Natural killer cell (primary cell): Measurements from ENCODE around the gene STXBP6. TPM values are rescaled to one million over a fixed set of nuclear protein-coding genes. Genes with fewer than 3 reads are reported as not detected.

Experiments
- ATAC-seq, 3 donors: fragments of 150-1000 bp in 2 of 3; fragments of 200-7000 bp in 1 of 3; cut with Tn5 transposase; 1 replicate in 1 of 3; 2 replicates in 2 of 3; pipeline ENCODE4 v1.10.0; 2021; ENCODE audit warnings: mild to moderate bottlenecking in 2 of 3, moderate library complexity in 2 of 3
- DNase-seq, 2 donors: peaks; one replicate each; pipeline versions ENCODE4 v3.0.0 to v3.0.0-alpha.2; 2013 to 2021; ENCODE audit warnings: mixed read lengths in 1 of 2
- H3K27ac ChIP-seq: one replicate; pipeline ENCODE4 v1.5.1; 2013; ENCODE audit warnings: mild to moderate bottlenecking, low read length
- H3K27me3 ChIP-seq: one replicate; pipeline ENCODE4 v1.6.1; 2013; ENCODE audit warnings: low read length; ENCODE audit not compliant: control insufficient read depth, insufficient read depth
- H3K36me3 ChIP-seq: one replicate; pipeline ENCODE4 v1.6.1; 2013; ENCODE audit warnings: low read length; ENCODE audit not compliant: control insufficient read depth, insufficient read depth
- H3K4me1 ChIP-seq: one replicate; pipeline ENCODE4 v1.6.1; 2013; ENCODE audit warnings: low read length; ENCODE audit not compliant: control insufficient read depth, insufficient read depth
- H3K4me3 ChIP-seq: one replicate; pipeline ENCODE4 v1.5.1; 2013; ENCODE audit warnings: low read length
- H3K9me3 ChIP-seq: one replicate; pipeline ENCODE4 v1.6.1; 2013; ENCODE audit warnings: low read length; ENCODE audit not compliant: control insufficient read depth, insufficient read depth
- H3K27ac Mint-ChIP-seq, 2 donors: one replicate each; pipeline ENCODE4 v1.8.0; 2022; ENCODE audit warnings: mild to moderate bottlenecking in 2 of 2, mixed read lengths in 2 of 2, moderate library complexity in 1 of 2
- H3K27me3 Mint-ChIP-seq, 2 donors: one replicate each; pipeline ENCODE4 v1.8.0; 2022; ENCODE audit warnings: low read depth in 2 of 2, mixed read lengths in 2 of 2
- H3K36me3 Mint-ChIP-seq: one replicate; pipeline ENCODE4 v1.8.0; 2022; ENCODE audit warnings: mixed read lengths
- H3K4me1 Mint-ChIP-seq, 2 donors: one replicate each; pipeline ENCODE4 v1.8.0; 2022; ENCODE audit warnings: mixed read lengths in 2 of 2
- H3K4me3 Mint-ChIP-seq: one replicate; pipeline ENCODE4 v1.8.0; 2022; ENCODE audit warnings: mild to moderate bottlenecking, moderate library complexity, mixed read lengths
- H3K9me3 Mint-ChIP-seq, 2 donors: one replicate each; pipeline ENCODE4 v1.8.0; 2022; ENCODE audit warnings: mixed read lengths in 2 of 2
- CTCF ChIP-seq: fragments of 200-600 bp; IDR thresholded peaks from one replicate; pipeline ENCODE4 v1.8.0; 2022; ENCODE audit warnings: antibody characterized with exemption
- WGBS: methylation state at CpG from one replicate; pipeline ENCODE4 v1.1.7; 2013; ENCODE audit warnings: missing lambda C conversion rate; ENCODE audit not compliant: insufficient coverage; 5-methylcytosine and 5-hydroxymethylcytosine counted together
- intact Hi-C: fragments of 100-400 bp; cut with micrococcal nuclease; formaldehyde crosslinking; loops from one replicate; pipeline ENCODE4 v1.14.2; 2022
- total RNA-seq, 4 donors: library from RNA; stranded (reverse); fragments of 120-200 nt in 1 of 4; gene quantifications; one replicate each; pipeline versions ENCODE4 v1.2.3 to v1.2.4, GENCODE V29; 2013 to 2022

The STXBP6 gene
- total RNA-seq, 3 donors from 2014 or later (not counting 1 experiment from before 2014, with no cell fraction given) = 0.20 TPM; not detected in 2

- Histone ChIP-seq H3K4me3 (no peak overlapping the region), H3K9me3 (no peaks in the 10 kb centered on the region), H3K27ac (no peak overlapping the region), H3K27me3 (peaks cover 5% of the 10 kb centered on the region), H3K36me3 (no peaks in the 10 kb centered on the region), H3K4me1 (no peaks in the 10 kb centered on the region)
- no peak for TF ChIP-seq CTCF
- no peak for DNase-seq
- H3K27me3 Mint-ChIP-seq = peaks cover 12 to 27% of the 10 kb centered on the region in 2 donors
- H3K27ac Mint-ChIP-seq = no peak overlapping the region
- peaks cover 0 to 2% of the 10 kb centered on the region in 2 donors for H3K9me3 Mint-ChIP-seq
- H3K36me3 Mint-ChIP-seq = no peaks in the 10 kb centered on the region
- H3K4me1 Mint-ChIP-seq = no peaks in the 10 kb centered on the region
- ATAC-seq = no peak
- 14% methylated on average over 1 of the region's 2 CpGs for WGBS
- intact Hi-C loops = no loop called here
- H3K4me3 Mint-ChIP-seq = no peak overlapping the region
These were observed 8.0 kb downstream of the STXBP6 start for GRCh38 chr14:25041898-25042297.

GRCh38 chr14:25041484-25041883 is 8.5 kb downstream of the STXBP6 start:
- DNase-seq = no peak
- no peaks in the 10 kb centered on the region for H3K9me3 ChIP-seq
- no peak for ATAC-seq
- H3K27me3 ChIP-seq = peaks cover 1% of the 10 kb centered on the region
- no peak overlapping the region for H3K4me3 ChIP-seq
- Mint-ChIP-seq H3K9me3 (peaks cover 0 to 2% of the 10 kb centered on the region in 2 donors), H3K27ac (no peak overlapping the region), H3K36me3 (no peaks in the 10 kb centered on the region), H3K27me3 (peaks cover 12 to 23% of the 10 kb centered on the region in 2 donors), H3K4me3 (no peak overlapping the region), H3K4me1 (no peaks in the 10 kb centered on the region)
- no peak overlapping the region for H3K27ac ChIP-seq
- no peak for TF ChIP-seq CTCF
- WGBS = 90% methylated on average over 4 of the region's 4 CpGs
- no peaks in the 10 kb centered on the region for H3K4me1 ChIP-seq
- intact Hi-C loops = no loop called here
- H3K36me3 ChIP-seq = no peaks in the 10 kb centered on the region

- WGBS = 91% methylated on average over 5 of the region's 5 CpGs
- Histone ChIP-seq H3K4me1 (no peaks in the 10 kb centered on the region), H3K4me3 (no peak overlapping the region), H3K27me3 (peaks cover 3% of the 10 kb centered on the region), H3K27ac (no peak overlapping the region), H3K36me3 (no peaks in the 10 kb centered on the region), H3K9me3 (no peaks in the 10 kb centered on the region)
- peaks cover 8 to 16% of the 10 kb centered on the region in 2 donors for H3K27me3 Mint-ChIP-seq
- no peak for TF ChIP-seq CTCF
- no peak overlapping the region for H3K4me3 Mint-ChIP-seq
- H3K9me3 Mint-ChIP-seq = peaks cover 0 to 2% of the 10 kb centered on the region in 2 donors
- DNase-seq = no peak
- H3K27ac Mint-ChIP-seq = no peak overlapping the region
- ATAC-seq = no peak
- H3K36me3 Mint-ChIP-seq = no peaks in the 10 kb centered on the region
- intact Hi-C loops = no loop called here
- H3K4me1 Mint-ChIP-seq = no peaks in the 10 kb centered on the region
These were observed 10.0 kb downstream of the STXBP6 start for GRCh38 chr14:25039933-25040332.

GRCh38 chr14:25038044-25038668 is 11.8 kb downstream of the STXBP6 start:
- Histone ChIP-seq H3K27me3 (peaks cover 3% of the 10 kb centered on the region), H3K4me1 (no peaks in the 10 kb centered on the region), H3K4me3 (no peak overlapping the region), H3K9me3 (no peaks in the 10 kb centered on the region), H3K27ac (no peak overlapping the region), H3K36me3 (no peaks in the 10 kb centered on the region)
- H3K27me3 Mint-ChIP-seq = peaks cover 0 to 7% of the 10 kb centered on the region in 2 donors
- ATAC-seq (no peak), DNase-seq (no peak)
- no peak overlapping the region for H3K27ac Mint-ChIP-seq
- H3K4me1 Mint-ChIP-seq = no peaks in the 10 kb centered on the region
- 78% methylated on average over 3 of the region's 4 CpGs for WGBS
- no peak for TF ChIP-seq CTCF
- peaks cover 0 to 2% of the 10 kb centered on the region in 2 donors for H3K9me3 Mint-ChIP-seq
- intact Hi-C loops = no loop called here
- H3K36me3 Mint-ChIP-seq = no peaks in the 10 kb centered on the region
- no peak overlapping the region for H3K4me3 Mint-ChIP-seq
